ENCODE data around the gene WDR54. TPM values are rescaled to one million over a fixed set of nuclear protein-coding genes. Genes with fewer than 3 reads are reported as not detected.

Gene WDR54
- polyA plus RNA-seq, 3 donors: 7.1 to 11.7 (median 7.9) TPM

DNA sequence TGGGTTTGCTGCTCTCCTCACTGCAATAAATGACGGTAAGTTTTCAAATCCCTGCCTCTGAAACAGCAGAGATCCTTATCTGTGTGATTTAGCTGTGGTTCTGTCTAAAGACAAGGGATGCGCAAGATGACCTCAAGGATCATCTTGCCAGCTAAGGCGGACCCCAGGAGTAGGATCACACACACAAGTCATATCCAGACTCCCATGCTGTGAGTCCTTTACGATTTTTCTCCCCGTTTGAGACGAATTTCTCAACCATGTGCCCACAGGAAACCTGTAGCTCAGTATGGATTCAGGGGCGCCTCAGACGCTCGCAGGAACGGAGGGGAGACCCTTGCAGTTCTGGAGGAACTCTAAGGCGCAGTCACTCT, 30.3 kb upstream of the WDR54 start:
- H3K27me3 Mint-ChIP-seq (ENCODE audit: low read depth in 3 of 3): no peaks in the 10 kb centered on the region
- H3K4me3 ChIP-seq (replicated peaks in 1 of 3; ENCODE audit: low read depth in 2 of 3, low read length in 3 of 3): peak overlapping the region; percentile 70 to 87 (median 74)
- H3K4me1 Mint-ChIP-seq: peaks cover 8% of the 10 kb centered on the region
- no peaks in the 10 kb centered on the region for H3K9me3 Mint-ChIP-seq
- WGBS (ENCODE audit: insufficient coverage): 2% methylated on average over 10 of the region's 11 CpGs
- peak overlapping the region; percentile 93 to 95 for H3K4me3 Mint-ChIP-seq
- DNase-seq: no peak
- H3K27ac Mint-ChIP-seq: peak overlapping the region in 6 of 7 donors; percentile 86 to 100 (median 99)
- peak overlapping the region in 1 of 2 donors; percentile 93 for H3K27ac ChIP-seq (ENCODE audit: low read depth in 1 of 2, low read length in 2 of 2)
- H3K4me1 ChIP-seq (ENCODE audit: control insufficient read depth in 1 of 2, insufficient read depth in 2 of 2, low read length in 2 of 2): peaks cover 9 to 16% of the 10 kb centered on the region in 2 donors
- H3K36me3 ChIP-seq (replicated peaks in 1 of 2; ENCODE audit: control insufficient read depth in 1 of 2, insufficient read depth in 2 of 2, low read length in 2 of 2): no peaks in the 10 kb centered on the region
- no peaks in the 10 kb centered on the region for H3K9me3 ChIP-seq (replicated peaks in 1 of 2; ENCODE audit: control insufficient read depth in 1 of 2, insufficient read depth in 1 of 2, low read length in 2 of 2)
- H4K20me1 ChIP-seq (ENCODE audit: insufficient read depth, low read length): peaks cover 28% of the 10 kb centered on the region
- H3K27me3 ChIP-seq (ENCODE audit: control insufficient read depth in 2 of 2, insufficient read depth in 2 of 2, low read length in 2 of 2): no peaks in the 10 kb centered on the region
- no peaks in the 10 kb centered on the region for H3K36me3 Mint-ChIP-seq
- H3K4me2 ChIP-seq (replicated peaks; ENCODE audit: extremely low read depth, low read length, poor library complexity, severe bottlenecking): peak overlapping the region; percentile 99
- TF ChIP-seq, protein P1, sequence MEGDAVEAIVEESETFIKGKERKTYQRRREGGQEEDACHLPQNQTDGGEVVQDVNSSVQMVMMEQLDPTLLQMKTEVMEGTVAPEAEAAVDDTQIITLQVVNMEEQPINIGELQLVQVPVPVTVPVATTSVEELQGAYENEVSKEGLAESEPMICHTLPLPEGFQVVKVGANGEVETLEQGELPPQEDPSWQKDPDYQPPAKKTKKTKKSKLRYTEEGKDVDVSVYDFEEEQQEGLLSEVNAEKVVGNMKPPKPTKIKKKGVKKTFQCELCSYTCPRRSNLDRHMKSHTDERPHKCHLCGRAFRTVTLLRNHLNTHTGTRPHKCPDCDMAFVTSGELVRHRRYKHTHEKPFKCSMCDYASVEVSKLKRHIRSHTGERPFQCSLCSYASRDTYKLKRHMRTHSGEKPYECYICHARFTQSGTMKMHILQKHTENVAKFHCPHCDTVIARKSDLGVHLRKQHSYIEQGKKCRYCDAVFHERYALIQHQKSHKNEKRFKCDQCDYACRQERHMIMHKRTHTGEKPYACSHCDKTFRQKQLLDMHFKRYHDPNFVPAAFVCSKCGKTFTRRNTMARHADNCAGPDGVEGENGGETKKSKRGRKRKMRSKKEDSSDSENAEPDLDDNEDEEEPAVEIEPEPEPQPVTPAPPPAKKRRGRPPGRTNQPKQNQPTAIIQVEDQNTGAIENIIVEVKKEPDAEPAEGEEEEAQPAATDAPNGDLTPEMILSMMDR (IDR thresholded peaks at IDR 0.05): no peak
- intact Hi-C loops (cut with micrococcal nuclease): loop anchor here in 1 of 2 donors (10.0 kb wide), 2 partner anchors 154 to 566 kb away; partner anchors contain the start of gene STAMBP
- H3K9ac ChIP-seq (ENCODE audit: insufficient read depth, low read length, poor library complexity, severe bottlenecking): peak overlapping the region; percentile 91
- H3K79me2 ChIP-seq (ENCODE audit: insufficient read depth, low read length): peaks cover 52% of the 10 kb centered on the region
- peak overlapping the region; percentile 90 for H2AFZ ChIP-seq (ENCODE audit: insufficient read depth, low read depth, low read length, poor library complexity, severe bottlenecking)

DNA sequence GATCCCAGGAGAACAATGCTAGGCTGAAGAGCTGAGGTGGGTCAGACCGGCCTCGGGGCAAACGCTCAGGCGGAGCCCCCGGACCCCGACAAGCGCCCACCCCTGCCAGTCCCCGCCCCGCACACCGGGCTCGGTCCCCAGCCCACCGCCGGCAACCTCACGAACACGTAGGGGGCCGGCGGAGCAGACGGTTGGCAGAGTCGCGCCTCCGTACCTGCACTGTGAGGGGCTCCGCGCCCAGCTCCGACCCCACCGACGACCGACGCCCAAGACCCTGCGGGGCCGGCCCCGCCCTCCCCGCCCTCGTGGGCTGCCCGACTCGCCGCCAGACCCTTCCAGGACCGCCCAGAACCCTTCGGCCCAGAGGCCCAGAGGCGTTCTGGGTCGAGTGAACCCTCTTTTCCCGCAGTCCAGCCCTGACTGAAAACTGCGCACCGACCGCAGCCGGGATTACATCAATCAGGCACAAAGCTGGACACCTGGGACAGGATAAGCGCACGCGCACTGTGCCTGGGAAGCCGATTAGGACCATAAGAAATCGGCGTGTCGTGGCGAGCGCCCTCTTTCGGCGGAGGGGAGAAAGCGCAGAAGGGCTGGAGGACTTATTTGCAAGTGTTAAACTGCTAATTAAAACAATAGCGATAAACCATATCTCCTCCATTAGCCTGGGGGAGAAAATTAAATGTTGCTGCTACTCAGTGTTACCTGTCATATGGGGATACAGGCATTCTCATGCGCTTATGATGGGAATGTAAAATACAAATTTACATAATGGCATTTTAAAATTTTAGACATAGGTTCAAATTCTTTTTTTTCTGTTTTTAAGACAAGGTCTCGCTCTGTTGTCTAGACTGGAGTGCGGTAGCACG, 29.7 kb upstream of the WDR54 start:
- Histone ChIP-seq H3K79me2 (ENCODE audit: insufficient read depth, low read length) (peaks cover 47% of the 10 kb centered on the region), H2AFZ (ENCODE audit: insufficient read depth, low read depth, low read length, poor library complexity, severe bottlenecking) (peak overlapping the region; percentile 90), H3K4me3 (replicated peaks in 1 of 3; ENCODE audit: low read depth in 2 of 3, low read length in 3 of 3) (peak overlapping the region; percentile 70 to 87 (median 74)), H3K27me3 (ENCODE audit: control insufficient read depth in 2 of 2, insufficient read depth in 2 of 2, low read length in 2 of 2) (no peaks in the 10 kb centered on the region), H3K4me1 (ENCODE audit: control insufficient read depth in 1 of 2, insufficient read depth in 2 of 2, low read length in 2 of 2) (peaks cover 9 to 16% of the 10 kb centered on the region in 2 donors), H3K9ac (ENCODE audit: insufficient read depth, low read length, poor library complexity, severe bottlenecking) (peak overlapping the region; percentile 91), H3K9me3 (replicated peaks in 1 of 2; ENCODE audit: control insufficient read depth in 1 of 2, insufficient read depth in 1 of 2, low read length in 2 of 2) (no peaks in the 10 kb centered on the region), H4K20me1 (ENCODE audit: insufficient read depth, low read length) (peaks cover 21% of the 10 kb centered on the region), H3K4me2 (replicated peaks; ENCODE audit: extremely low read depth, low read length, poor library complexity, severe bottlenecking) (peak overlapping the region; percentile 99), H3K27ac (ENCODE audit: low read depth in 1 of 2, low read length in 2 of 2) (peak overlapping the region; percentile 51 to 93), H3K36me3 (replicated peaks in 1 of 2; ENCODE audit: control insufficient read depth in 1 of 2, insufficient read depth in 2 of 2, low read length in 2 of 2) (no peaks in the 10 kb centered on the region)
- H3K36me3 Mint-ChIP-seq: no peaks in the 10 kb centered on the region
- peak overlapping the region; percentile 93 to 95 for H3K4me3 Mint-ChIP-seq
- peaks cover 8% of the 10 kb centered on the region for H3K4me1 Mint-ChIP-seq
- peak; percentile 92 to 93 (median 93) for DNase-seq
- intact Hi-C loops (cut with micrococcal nuclease): loop anchor here in 1 of 2 donors (10.0 kb wide), 2 partner anchors 153 to 567 kb away; partner anchors contain the start of gene STAMBP
- TF ChIP-seq, protein P1 (IDR thresholded peaks at IDR 0.05): peak; percentile 96
- H3K27ac Mint-ChIP-seq: peak overlapping the region; percentile 96 to 100 (median 99)
- H3K9me3 Mint-ChIP-seq: no peaks in the 10 kb centered on the region
- 2% methylated on average over 51 of the region's 62 CpGs for WGBS (ENCODE audit: insufficient coverage)
- H3K27me3 Mint-ChIP-seq (ENCODE audit: low read depth in 3 of 3): no peaks in the 10 kb centered on the region

Data from CD14-positive monocyte (primary cell).